Measurements from ENCODE around the gene TPD52L2.
"Not testable (repeated sequence)": the region's sequence is repeated elsewhere in the genome, so short reads cannot be mapped to it uniquely, and the experiment has no call there.

Gene TPD52L2

GRCh38 chr20:63876489-63877036 lies 11.5 kb downstream of the TPD52L2 start:
- DNase-seq, result no peak
- Histone ChIP-seq H3K4me3 (ENCODE audit: low read depth, low read length) (no peak overlapping the region), H3K36me3 (peaks cover 61% of the 10 kb centered on the region), H3K4me1 (no peaks in the 10 kb centered on the region), H3K27me3 (no peaks in the 10 kb centered on the region), H3K9me3 (no peaks in the 10 kb centered on the region)
- no peak for TF ChIP-seq CTCF (IDR thresholded peaks at IDR 0.05; ENCODE audit: low read depth, low read length)

- Histone ChIP-seq H3K36me3 (peaks cover 57% of the 10 kb centered on the region), H3K4me1 (no peaks in the 10 kb centered on the region), H3K27me3 (no peaks in the 10 kb centered on the region), H3K9me3 (no peaks in the 10 kb centered on the region), H3K4me3 (ENCODE audit: low read depth, low read length) (no peak overlapping the region)
- TF ChIP-seq CTCF (IDR thresholded peaks at IDR 0.05; ENCODE audit: low read depth, low read length), result no peak
- no peak for DNase-seq
Measured at GRCh38 chr20:63877755-63878470, 12.8 kb downstream of the TPD52L2 start.

- no peak for DNase-seq
- no peaks in the 10 kb centered on the region for H3K4me1 ChIP-seq
- TF ChIP-seq CTCF (IDR thresholded peaks at IDR 0.05; ENCODE audit: low read depth, low read length), result no peak
- H3K4me3 ChIP-seq (ENCODE audit: low read depth, low read length), result no peak overlapping the region
- peaks cover 60% of the 10 kb centered on the region for H3K36me3 ChIP-seq
- no peaks in the 10 kb centered on the region for H3K27me3 ChIP-seq
- H3K9me3 ChIP-seq, result no peaks in the 10 kb centered on the region
Measured at GRCh38 chr20:63878899-63879663, 14.0 kb downstream of the TPD52L2 start.

GRCh38 chr20:63880901-63881300 lies 15.8 kb downstream of the TPD52L2 start:
- not testable (repeated sequence) for DNase-seq; H3K9me3 ChIP-seq; H3K4me1 ChIP-seq; H3K4me3 ChIP-seq (ENCODE audit: low read depth, low read length); H3K27me3 ChIP-seq
- peaks cover 62% of the 10 kb centered on the region for H3K36me3 ChIP-seq

- peaks cover 58% of the 10 kb centered on the region for H3K36me3 ChIP-seq
- H3K27me3 ChIP-seq, result no peaks in the 10 kb centered on the region
- H3K4me3 ChIP-seq (ENCODE audit: low read depth, low read length), result no peak overlapping the region
- H3K4me1 ChIP-seq, result no peaks in the 10 kb centered on the region
- no peaks in the 10 kb centered on the region for H3K9me3 ChIP-seq
- DNase-seq, result no peak
- no peak for TF ChIP-seq CTCF (IDR thresholded peaks at IDR 0.05; ENCODE audit: low read depth, low read length)
Measured at GRCh38 chr20:63881451-63882226, 16.6 kb downstream of the TPD52L2 start.

Data from BE2C (cell line).